GM18505 (cell line): ENCODE measurements around the gene LDHAL6A.

ENCODE experiments used
- ATAC-seq: cut with Tn5 transposase; IDR thresholded peaks from one replicate; pipeline ENCODE4 v1.9.1; 2021; ENCODE audit not compliant: unreplicated experiment
- POLR2A ChIP-seq: IDR thresholded peaks from 4 replicates; pipeline ENCODE4 v1.6.1; 2011; ENCODE audit warnings: borderline replicate concordance; ENCODE audit not compliant: insufficient read depth, insufficient read length; ENCODE audit errors: extremely low read depth

Gene LDHAL6A

DNA sequence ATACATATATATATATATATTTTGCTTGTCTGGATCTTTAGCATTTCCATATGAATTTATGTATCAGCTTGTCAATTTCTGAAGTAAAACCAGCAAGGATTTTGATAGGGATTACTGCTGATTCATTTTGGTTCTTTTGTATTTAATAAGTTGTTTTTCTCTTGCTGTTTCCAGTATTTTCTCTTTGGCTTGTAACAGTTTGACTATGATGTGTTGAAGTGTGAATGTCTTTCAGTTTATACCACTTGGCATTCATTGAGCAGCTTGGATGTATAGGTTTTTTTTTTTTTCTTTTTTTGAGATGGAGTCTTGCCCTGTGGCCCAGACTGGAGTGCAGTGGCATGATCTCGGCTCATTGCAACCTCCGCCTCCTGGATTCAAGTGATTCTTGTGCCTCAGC is 12.4 kb downstream of the LDHAL6A start:
- TF ChIP-seq POLR2A = no peak
- no peak for ATAC-seq

DNA sequence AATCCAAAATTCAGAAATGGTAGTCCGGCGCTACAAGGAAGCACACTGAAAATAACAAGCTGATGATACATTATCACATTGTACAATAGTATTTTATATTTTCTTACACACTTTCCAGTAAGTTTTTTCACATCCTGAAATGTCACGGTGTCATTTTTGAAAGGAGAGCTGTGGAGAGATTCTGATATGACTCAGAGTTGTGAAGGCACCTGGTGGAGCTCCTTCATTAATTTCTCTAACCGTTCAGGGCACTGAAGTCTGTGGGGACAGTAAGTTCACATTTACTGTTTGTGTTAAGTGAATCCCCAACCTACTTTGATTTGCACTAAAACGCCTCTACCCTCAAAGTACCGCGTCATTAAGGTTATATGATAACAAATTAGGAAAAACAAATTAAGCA is 13.3 kb downstream of the LDHAL6A start:
- no peak for TF ChIP-seq POLR2A
- no peak for ATAC-seq

DNA sequence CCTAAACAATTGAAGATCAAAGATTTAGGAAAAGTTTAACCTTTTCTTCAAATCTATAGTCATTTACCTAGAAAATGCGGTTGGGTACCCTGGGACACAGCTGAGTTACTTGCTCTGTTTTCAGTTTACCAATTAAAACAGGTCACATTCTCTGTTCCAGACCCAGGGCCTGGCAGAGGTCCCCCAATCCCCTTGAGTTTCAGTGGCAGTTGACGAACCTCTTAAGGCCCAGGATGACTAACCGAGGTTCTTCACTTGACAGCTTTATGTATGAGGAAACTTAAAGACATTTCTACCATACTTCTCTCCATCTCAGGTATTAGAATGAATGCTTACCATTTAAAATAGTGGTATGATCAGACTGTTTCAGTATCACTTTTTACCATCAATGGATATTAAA is 16.3 kb downstream of the LDHAL6A start:
- TF ChIP-seq POLR2A = no peak
- no peak for ATAC-seq

GRCh38 chr11:18472587-18472986 is 16.9 kb downstream of the LDHAL6A start:
- TF ChIP-seq POLR2A = no peak
- ATAC-seq = no peak

DNA sequence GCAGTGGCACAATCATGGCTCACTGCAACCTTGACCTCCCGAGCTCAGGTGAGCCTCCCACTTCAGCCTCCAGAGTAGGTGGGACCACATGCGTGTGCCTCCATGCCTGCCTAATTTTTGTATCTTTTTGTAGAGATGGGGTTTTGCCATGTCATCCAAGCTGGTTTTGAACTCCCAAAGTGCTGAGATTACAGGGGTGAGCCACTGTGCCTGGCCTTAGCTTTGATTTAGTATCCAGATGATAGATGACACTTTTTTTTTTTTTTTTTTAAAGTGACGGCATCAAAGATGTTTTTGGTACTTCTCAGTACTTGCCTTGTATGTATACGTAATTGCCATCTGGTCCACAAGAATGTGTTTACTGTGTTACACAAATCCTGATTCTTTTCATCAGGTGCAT is 23.4 kb downstream of the LDHAL6A start:
- no peak for TF ChIP-seq POLR2A
- no peak for ATAC-seq

DNA sequence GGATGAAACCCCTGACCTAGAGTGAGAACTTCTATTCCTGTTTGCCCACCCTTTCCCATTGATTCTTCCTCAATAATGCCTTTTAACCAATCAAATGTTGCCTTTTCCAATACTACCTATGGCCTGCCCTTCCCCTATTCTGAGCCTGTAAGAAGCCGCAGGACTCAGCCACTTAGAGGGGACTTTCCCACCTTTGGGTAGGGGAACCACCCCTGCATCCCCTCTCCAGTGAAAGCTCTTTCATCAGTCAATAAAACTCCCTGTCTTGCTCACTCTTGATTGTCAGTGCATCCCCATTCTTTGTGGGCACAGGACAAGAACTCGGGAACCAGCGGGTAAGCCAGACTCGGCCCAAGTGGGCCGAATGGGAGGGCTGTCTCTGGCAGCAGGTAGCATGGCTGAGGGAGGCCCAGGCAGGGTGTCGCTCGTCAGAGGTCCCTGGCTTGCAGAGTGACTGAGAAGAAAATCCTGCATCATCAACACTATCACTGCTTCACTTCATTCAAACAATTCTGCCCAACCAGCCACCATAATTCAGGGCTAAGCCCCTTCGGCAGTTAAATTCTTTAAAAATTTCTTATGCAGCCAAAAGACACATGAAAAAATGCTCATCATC is 30.4 kb downstream of the LDHAL6A start:
- no peak for TF ChIP-seq POLR2A
- no peak for ATAC-seq

GRCh38 chr11:18490319-18490718 is 34.7 kb downstream of the LDHAL6A start:
- no peak for ATAC-seq
- TF ChIP-seq POLR2A = no peak

DNA sequence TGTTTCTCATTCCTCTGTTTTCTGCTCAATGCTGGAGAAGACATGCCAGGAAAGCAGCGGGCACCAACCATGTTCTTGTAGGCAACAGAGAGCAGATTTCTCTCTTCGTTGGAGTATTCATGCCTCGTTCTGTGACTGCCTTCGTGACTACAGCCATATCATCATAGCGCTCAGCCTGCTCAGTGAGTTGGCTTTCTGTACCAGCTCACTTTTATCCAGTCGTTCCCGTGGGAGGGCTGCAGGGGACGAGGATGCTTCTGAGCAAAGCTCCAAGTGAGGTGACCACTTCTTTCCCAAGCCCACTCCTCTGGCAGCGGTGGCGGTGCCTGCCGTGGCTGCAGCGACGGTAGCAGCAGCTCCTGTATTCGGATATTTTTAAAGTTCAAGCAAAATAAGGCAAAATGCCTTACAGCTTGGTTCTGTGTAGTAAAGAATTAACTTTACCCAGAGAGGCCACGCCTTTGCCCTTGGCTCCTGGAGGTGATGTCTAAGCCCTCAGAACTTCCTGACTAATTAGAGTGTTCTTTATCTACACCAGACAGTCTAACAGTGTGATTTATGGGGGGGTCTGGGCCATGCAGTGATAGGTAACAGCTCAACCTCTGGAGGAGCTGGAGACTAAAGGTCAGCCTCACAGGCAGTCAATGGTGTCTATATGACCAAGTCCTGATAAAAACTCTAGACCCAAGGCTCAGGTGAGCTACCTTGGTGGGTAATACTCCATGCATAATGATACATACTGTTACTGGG is 35.3 kb downstream of the LDHAL6A start:
- TF ChIP-seq POLR2A = no peak
- no peak for ATAC-seq

DNA sequence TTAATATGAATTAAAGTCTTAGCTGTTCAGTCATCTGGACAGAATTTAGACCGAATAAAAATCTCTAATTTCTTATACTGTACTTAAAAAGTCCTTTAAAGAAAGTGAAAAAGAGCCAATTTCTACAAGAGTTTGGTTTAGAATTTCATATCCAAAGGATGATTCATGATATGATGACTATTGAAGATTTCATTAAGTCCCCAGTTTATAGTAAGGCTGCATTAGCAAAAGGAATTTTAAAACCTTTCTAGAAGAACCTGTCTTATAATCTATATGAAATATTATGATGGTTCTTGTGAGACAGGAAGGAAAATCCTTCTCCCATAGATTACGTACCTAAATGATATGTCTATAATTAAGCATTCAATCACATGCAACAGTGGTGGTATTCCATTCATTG is 36.3 kb downstream of the LDHAL6A start:
- no peak for TF ChIP-seq POLR2A
- no peak for ATAC-seq

GRCh38 chr11:18492888-18493287 is 37.2 kb downstream of the LDHAL6A start:
- TF ChIP-seq POLR2A = no peak
- no peak for ATAC-seq

DNA sequence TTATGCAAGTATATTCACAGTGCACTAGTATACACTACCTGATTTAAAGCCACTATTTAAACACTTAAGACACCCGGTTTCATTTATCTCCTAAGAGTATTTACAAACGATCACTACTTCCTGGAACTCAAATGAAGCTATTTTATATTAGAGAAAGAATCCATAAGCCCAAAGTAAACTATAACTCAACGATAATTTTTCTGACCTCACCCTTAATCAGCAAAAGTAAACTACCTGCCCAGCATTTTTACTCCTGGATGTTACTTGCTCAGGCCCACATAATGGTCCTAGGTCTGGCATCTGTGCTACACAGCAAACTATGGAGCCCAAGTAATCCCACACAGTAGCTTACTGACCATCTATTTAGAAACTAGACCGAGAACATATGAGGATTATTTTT is 37.7 kb downstream of the LDHAL6A start:
- ATAC-seq = no peak
- TF ChIP-seq POLR2A = no peak

GRCh38 chr11:18495271-18495670 is 39.6 kb downstream of the LDHAL6A start:
- no peak for ATAC-seq
- TF ChIP-seq POLR2A = no peak

GRCh38 chr11:18495703-18496102 is 40.0 kb downstream of the LDHAL6A start:
- TF ChIP-seq POLR2A = no peak
- ATAC-seq = no peak

DNA sequence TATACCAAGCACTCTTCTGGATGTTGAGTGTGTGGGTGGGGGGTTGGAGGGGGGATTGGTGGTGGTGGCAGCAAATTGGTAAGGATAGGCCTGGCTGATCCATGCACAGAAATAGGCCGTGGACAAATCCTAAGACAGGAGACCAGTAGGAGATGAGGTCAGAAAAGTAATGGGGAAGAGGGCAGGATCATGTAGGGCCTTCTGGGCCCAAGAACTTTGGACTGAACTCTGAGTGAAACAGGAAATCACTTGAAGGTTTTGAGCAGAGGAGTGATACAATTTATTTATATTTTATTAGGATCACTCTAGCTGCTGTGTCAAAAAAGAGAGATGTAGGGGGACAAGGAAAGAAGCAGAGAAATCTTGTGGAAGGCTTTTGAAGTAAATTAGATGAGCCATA is 42.4 kb downstream of the LDHAL6A start:
- no peak for TF ChIP-seq POLR2A
- no peak for ATAC-seq

GRCh38 chr11:18501629-18502028 is 46.0 kb downstream of the LDHAL6A start:
- TF ChIP-seq POLR2A = no peak
- ATAC-seq = no peak

GRCh38 chr11:18502352-18502751 is 46.7 kb downstream of the LDHAL6A start:
- no peak for TF ChIP-seq POLR2A
- no peak for ATAC-seq

GRCh38 chr11:18521122-18521521 is 65.5 kb downstream of the LDHAL6A start:
- TF ChIP-seq POLR2A = no peak
- no peak for ATAC-seq
